NCI-H2196 treated with DMSO at 0.1 percent for 48 hours (cell line): Measurements from ENCODE around the gene SLC25A22.
A peak's percentile ranks its signal among the peaks of the same experiment; 100 is the strongest.

Experiments used
- DNase-seq: peaks from one replicate; lab custom pipeline; 2025; ENCODE audit not compliant: unreplicated experiment; lab: John Stamatoyannopoulos, UW

Gene SLC25A22

DNA sequence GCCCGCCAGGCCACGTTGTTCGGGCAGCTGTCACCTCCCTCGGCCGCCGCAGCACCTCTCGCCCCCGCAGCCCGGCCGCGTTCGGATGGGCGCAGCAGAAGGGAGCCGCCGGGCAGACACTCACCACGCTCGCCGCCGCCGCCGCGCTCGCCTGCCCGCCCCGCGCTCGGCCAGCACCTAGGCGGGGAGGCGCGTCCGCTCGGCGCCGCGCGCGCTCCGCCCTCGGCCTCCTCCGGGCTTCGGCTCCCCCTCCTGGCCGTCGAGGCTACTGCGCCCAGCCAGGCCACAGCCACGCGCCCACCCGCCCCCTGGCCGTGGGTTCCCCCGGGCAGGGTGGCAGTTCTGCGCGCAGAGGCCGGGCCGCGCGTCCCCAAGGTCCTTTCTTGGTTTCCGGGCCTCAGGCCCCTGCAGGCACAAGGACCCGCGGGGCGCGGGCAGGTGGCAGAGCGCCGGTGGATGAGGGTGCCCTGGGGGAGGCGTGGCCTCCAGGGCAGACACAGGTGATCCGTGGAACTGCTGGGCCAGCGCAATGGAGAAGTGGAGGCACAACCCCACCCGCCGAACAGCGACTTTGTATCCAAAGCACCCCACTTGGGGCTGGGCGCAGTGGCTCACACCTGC lies at the start of gene SLC25A22:
Gene SLC25A22 (minus strand): TSS at position 189 of the 621 bp plus-strand sequence. CDS start 3,275 bp downstream, outside the sequence.
- DNase-seq = peak; percentile 59

GRCh38 chr11:847876-848275 lies 49.8 kb upstream of the SLC25A22 start:
- DNase-seq = no peak

DNA sequence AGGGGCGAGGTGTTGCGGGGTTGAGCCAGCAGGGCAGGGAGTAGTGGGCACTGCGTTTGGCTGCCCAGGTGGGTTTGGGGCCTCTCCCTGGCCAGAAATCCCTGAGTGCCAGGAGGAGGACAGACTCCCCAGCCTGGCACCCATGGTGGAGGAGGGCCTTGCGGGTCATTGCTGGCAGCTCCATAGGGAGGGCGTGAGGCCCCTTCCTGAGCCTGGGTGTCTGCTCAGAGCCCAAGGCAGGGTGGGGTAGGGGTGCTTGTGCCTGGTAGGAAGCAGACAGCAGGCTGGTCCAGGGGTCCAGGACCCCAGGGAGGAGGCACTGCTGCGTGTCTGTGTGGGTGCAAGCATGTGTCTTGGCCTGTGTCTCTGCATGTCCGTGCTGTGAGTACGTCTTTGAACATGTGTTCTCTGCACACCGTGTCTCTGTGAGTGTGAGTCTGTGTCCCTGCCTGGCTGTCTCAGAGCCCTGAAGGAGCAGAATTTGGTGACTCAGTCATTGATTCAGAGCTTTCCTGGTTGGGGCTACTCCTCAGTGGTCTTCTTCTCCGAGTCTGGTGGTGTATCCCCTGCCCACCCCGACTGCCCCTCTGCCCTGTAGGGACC lies 48.5 kb upstream of the SLC25A22 start:
- DNase-seq = no peak

GRCh38 chr11:845872-846495 lies 47.9 kb upstream of the SLC25A22 start:
- DNase-seq = no peak

DNA sequence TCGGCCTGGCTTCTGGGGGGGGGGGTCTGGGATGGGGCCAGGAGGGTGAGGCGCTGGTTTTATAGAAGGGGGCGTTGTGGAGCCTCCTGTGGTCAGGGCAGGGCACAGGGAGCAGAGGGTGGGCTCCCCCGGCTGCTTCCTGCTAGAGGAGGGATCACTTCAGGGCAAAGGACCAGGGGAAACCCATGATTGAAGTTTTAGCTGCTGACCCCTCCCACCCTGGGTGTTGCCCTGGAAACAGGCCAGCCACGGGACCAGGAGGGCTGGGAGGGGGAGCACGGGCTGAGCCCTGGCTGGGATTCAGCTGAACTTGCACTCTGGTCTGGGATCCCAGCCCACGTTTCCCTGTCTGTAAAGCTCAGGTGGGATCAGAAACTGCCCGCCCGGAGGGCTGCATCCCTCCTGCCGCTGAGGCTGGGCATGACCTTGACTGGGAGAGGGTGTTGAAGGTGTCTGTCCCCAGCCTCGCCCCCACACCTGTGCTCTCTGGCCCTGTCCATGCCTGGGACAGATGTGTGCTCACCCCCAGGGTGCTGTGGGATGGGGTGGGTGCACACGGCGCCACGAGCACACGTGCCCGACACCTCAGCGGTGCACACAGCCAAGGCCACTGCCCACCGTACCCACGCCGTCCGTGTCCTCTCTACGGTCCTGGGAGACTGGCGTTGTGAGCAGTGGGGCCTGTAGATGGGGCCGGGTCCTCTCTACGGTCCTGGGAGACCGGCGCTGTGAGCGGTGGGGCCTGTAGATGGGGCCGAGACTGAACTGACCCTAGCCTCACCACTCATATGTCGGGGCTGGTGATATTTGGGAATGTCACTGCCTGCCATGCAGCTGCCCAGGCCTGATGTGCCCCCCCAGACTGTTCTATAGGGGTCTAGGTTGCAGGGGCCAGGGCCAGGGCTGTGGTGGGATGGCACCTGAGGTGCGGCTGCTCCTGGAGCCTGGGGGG lies 46.9 kb upstream of the SLC25A22 start:
- peak; percentile 50 for DNase-seq

GRCh38 chr11:843818-844692 lies 46.0 kb upstream of the SLC25A22 start:
- DNase-seq = no peak

DNA sequence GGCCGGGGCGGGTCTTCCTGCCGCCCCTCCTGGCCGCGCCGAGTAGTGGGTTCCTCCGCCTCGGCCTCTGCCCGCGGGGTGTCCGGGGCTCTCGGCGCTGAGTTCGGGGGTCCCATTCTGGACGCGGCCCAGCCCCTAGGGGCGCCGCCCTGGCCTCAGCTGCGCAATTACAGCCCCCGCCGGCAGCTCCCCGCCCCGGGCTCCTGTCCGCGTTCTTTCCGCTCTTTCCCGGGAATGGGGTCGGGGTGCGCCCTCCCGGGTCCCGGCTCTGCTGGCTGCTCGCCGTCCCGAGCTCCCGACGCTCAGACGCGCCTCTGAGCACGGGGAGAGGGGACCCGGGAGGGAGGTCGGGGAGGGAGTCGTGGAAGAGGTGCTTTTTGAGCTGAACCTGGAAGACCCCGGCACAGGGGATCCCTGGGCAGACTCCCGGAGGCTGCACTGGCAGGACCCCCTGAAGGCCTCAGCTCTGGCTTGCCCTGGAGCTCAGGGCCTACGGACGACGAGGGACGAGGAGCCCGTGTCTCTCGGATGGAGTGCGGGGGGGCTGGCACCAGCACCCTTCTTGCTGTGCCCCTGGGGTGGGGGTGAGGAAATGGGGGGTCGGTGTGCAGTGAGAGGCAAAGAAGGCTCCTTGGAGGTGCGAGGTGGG lies 45.1 kb upstream of the SLC25A22 start:
- DNase-seq = no peak

- peak; percentile 66 for DNase-seq
These were observed 44.4 kb upstream of the SLC25A22 start, which contains the start of the genes POLR2L and TSPAN4 for GRCh38 chr11:842370-843002. POLR2L (minus strand) TSS chr11:842529; CDS start chr11:842508, 21 bp downstream. TSPAN4 (plus strand) TSS chr11:842852; CDS start chr11:850305, 7,453 bp downstream.

- DNase-seq = no peak
These were observed 43.9 kb upstream of the SLC25A22 start for GRCh38 chr11:841981-842369.

DNA sequence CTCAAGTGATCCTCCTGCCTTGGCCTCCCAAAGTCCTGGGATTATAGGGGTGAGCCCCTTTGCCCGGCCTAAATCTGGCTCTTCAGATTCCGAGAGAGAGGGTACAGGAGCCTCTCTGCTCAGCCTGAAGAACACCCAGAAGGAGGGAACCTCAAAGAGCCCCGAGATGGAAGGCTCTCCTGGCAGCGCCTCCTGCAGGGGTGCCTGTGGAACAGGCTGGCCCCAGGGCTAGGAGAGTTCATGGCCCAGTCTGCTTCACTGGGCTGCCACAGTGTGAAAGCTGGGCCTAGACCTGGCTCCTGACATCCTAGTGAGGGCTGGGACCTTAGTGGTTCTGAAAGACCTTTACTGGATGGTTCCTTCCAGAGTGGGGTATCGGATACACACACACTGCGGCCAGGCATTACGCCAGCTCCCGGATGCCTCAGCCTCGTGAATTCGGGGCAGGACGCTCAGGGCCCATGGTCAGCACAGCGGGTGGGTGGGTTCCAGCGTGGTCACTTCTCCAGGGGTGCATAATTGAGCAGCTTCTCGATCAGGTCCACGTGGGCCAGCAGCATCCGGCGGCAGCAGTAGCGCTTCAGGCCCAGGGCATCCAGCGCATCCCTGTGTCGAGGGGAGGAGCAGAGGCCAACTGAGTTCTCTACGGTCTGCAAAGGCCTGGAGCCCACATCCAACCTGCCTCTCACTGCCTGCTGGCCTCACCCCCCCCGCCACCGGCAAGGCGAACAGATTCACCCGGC lies 42.0 kb upstream of the SLC25A22 start:
- no peak for DNase-seq

GRCh38 chr11:839280-839623 lies 41.2 kb upstream of the SLC25A22 start:
- DNase-seq = no peak

- no peak for DNase-seq
These were observed 40.6 kb upstream of the SLC25A22 start for GRCh38 chr11:838441-839279.

- DNase-seq = no peak
These were observed 39.9 kb upstream of the SLC25A22 start for GRCh38 chr11:837990-838307.

DNA sequence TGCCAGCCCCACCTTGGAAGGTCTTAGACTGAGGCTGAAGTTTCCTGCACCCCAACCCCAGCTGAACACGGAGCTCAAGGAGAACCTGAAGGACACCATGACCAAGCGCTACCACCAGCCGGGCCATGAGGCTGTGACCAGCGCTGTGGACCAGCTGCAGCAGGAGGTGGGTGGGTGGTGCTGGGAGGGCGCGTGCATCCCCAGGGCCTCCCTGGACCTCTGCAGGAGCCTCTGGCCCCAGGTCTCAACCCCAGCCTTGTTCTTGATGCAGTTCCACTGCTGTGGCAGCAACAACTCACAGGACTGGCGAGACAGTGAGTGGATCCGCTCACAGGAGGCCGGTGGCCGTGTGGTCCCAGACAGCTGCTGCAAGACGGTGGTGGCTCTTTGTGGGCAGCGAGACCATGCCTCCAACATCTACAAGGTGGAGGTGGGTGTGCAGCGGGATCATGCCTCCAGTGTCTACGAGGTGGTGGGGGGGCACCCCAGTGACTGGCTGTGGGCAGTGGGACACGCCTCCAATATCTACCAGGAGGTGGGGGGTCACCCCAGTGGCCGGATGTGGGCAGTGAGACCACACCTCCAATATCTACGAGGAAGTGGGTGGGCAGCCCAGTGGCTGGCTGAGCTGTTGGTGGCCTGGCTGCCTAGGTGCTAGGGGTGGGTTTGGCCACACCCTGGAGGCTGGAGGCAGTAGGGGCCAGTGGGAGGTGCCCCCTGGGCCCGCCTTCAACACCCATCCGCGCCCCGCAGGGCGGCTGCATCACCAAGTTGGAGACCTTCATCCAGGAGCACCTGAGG lies 39.3 kb upstream of the SLC25A22 start:
- DNase-seq = no peak

GRCh38 chr11:836700-837099 lies 38.6 kb upstream of the SLC25A22 start:
- DNase-seq = no peak

DNA sequence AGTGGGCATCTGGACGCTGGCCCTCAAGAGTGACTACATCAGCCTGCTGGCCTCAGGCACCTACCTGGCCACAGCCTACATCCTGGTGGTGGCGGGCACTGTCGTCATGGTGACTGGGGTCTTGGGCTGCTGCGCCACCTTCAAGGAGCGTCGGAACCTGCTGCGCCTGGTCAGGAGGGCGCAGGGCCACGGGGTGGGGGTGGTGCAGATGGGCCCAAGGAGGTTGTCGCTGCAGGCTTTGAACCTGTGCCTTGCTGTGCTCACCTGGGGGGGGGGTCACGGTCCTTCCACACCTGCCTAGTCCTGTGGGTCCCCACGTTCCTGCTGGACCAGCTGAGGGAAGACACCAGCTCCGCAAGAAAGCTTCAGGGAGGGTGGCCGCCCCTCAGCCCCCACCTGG lies 38.2 kb upstream of the SLC25A22 start:
- no peak for DNase-seq
